Caco-2 (cell line): ENCODE measurements around the gene ANO4. TPM values are rescaled to one million over a fixed set of nuclear protein-coding genes. Genes with fewer than 3 reads are reported as not detected.

ENCODE experiments used
- BruUV-seq: library from RNA; stranded (reverse); fragments of 400-500 nt; replicated peaks from 2 replicates; lab custom pipeline; 2021; lab: Mats Ljungman, UMichigan
- CTCF ChIA-PET: fragments of 300-600 bp; sonication (Branson Sonifier 250); formaldehyde crosslinking; loops from one replicate; lab custom pipeline; 2022; ENCODE audit warnings: antibody characterized with exemption; lab: Charles Lee
- POLR2A ChIA-PET: fragments of 300-600 bp; sonication (Branson Sonifier 250); formaldehyde crosslinking; loops from one replicate; lab custom pipeline; 2022; ENCODE audit warnings: antibody characterized with exemption; lab: Charles Lee
- DNase-seq, 2 experiments: peaks; one replicate each; pipeline versions ENCODE4 v3.0.0 to v3.0.0-alpha.2; 2020 to 2022
- H3K27me3 ChIP-seq: replicated peaks from 2 replicates; pipeline ENCODE4 v1.6.0; 2011; ENCODE audit warnings: low read length; ENCODE audit not compliant: control insufficient read depth, insufficient read depth
- H3K36me3 ChIP-seq: 2 replicates; pipeline ENCODE4 v1.5.1; 2011; ENCODE audit warnings: low read length; ENCODE audit not compliant: control insufficient read depth, insufficient read depth
- H3K4me1 ChIP-seq: fragments of 250-450 bp; sonication (Bioruptor Pico); 2 replicates; pipeline ENCODE4 v1.5.1; 2020; ENCODE audit warnings: mild to moderate bottlenecking
- H3K4me3 ChIP-seq: 2 replicates; pipeline ENCODE4 v1.5.1; 2011; ENCODE audit warnings: low read depth, mild to moderate bottlenecking, control low read depth, low read length
- H3K9me3 ChIP-seq: fragments of 250-450 bp; sonication (Bioruptor Pico); 2 replicates; pipeline ENCODE4 v1.5.1; 2020; ENCODE audit warnings: mild to moderate bottlenecking, moderate library complexity
- H3K27ac Mint-ChIP-seq: one replicate; pipeline ENCODE4 v1.8.0; 2022; ENCODE audit warnings: mixed read lengths; ENCODE audit not compliant: unreplicated experiment
- H3K27me3 Mint-ChIP-seq: one replicate; pipeline ENCODE4 v1.8.0; 2022; ENCODE audit warnings: mixed read lengths; ENCODE audit not compliant: insufficient read depth, unreplicated experiment
- H3K36me3 Mint-ChIP-seq: one replicate; pipeline ENCODE4 v1.8.0; 2022; ENCODE audit warnings: mild to moderate bottlenecking, mixed read lengths; ENCODE audit not compliant: insufficient read depth, unreplicated experiment
- H3K4me1 Mint-ChIP-seq: one replicate; pipeline ENCODE4 v1.8.0; 2022; ENCODE audit warnings: low read depth, mixed read lengths; ENCODE audit not compliant: unreplicated experiment
- H3K4me3 Mint-ChIP-seq: one replicate; pipeline ENCODE4 v1.8.0; 2022; ENCODE audit warnings: mild to moderate bottlenecking, moderate library complexity, mixed read lengths; ENCODE audit not compliant: unreplicated experiment
- H3K9me3 Mint-ChIP-seq: one replicate; pipeline ENCODE4 v1.8.0; 2022; ENCODE audit warnings: mixed read lengths; ENCODE audit not compliant: unreplicated experiment
- CTCF ChIP-seq, 2 experiments: fragments of 200-600 bp in 1 of 2; IDR thresholded peaks; 1 replicate in 1 of 2; 2 replicates in 1 of 2; pipeline versions ENCODE4 v1.5.1 to v1.8.0; 2011 to 2022; ENCODE audit warnings: antibody characterized with exemption in 1 of 2, control low read depth in 1 of 2, inconsistent platforms in 1 of 2, low read depth in 1 of 2, low read length in 1 of 2, mild to moderate bottlenecking in 1 of 2, moderate library complexity in 1 of 2; ENCODE audit not compliant: insufficient read depth in 1 of 2, severe bottlenecking in 1 of 2, unreplicated experiment in 1 of 2
- intact Hi-C: fragments of 100-400 bp; cut with micrococcal nuclease; formaldehyde crosslinking; loops from one replicate; pipeline ENCODE4 v1.10.0; 2022; ENCODE audit not compliant: unreplicated experiment
- total RNA-seq: library from RNA; stranded (reverse); gene quantifications from 2 replicates; pipeline ENCODE4 v1.2.3, GENCODE V29; 2022

ANO4 gene
- total RNA-seq, 1 experiment from 2014 or later, result 0.09 TPM

DNA sequence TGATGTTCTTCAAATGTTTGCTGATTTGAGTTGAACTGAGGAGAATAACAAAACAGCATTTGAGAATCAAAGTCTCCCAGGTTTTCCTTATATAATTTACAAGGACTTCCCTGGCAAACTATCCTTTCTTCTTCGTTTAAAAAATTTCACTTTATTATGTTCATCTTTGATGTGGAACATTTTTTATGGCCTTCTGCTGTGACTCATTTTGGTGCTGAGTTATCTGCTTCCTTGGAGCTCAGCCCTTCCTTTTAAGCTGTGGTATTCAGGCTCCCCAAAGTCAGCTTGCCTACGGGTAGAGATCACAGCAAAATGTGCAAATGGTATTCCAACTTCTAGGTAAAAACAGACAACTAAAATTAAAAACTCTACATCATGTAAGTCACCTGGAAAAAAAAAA is 1.4 kb upstream of the ANO4 start:
- intact Hi-C loops, result no loop called here
- no peak for TF ChIP-seq CTCF (IDR thresholded peaks at IDR 0.05; ENCODE audit: insufficient read depth in 1 of 2, low read depth in 1 of 2, low read length in 1 of 2, severe bottlenecking in 1 of 2, unreplicated experiment in 1 of 2)
- Histone ChIP-seq H3K4me3 (no peak overlapping the region), H3K4me1 (no peaks in the 10 kb centered on the region), H3K9me3 (no peaks in the 10 kb centered on the region), H3K27me3 (no peaks in the 10 kb centered on the region; the same call in 1 of the 2 replicates), H3K36me3 (no peaks in the 10 kb centered on the region)
- BruUV-seq, result no TSS peak
- H3K27me3 Mint-ChIP-seq, result peaks cover 10% of the 10 kb centered on the region
- H3K9me3 Mint-ChIP-seq, result no peaks in the 10 kb centered on the region
- ChIA-PET CTCF (no interaction called here), POLR2A (no interaction called here)
- no peak for DNase-seq
- H3K36me3 Mint-ChIP-seq, result no peaks in the 10 kb centered on the region
- no peaks in the 10 kb centered on the region for H3K4me1 Mint-ChIP-seq
- H3K4me3 Mint-ChIP-seq, result no peak overlapping the region
- H3K27ac Mint-ChIP-seq, result no peak overlapping the region

GRCh38 chr12:100795174-100795799 is 711 bp downstream of the ANO4 start:
- ChIA-PET CTCF (no interaction called here), POLR2A (no interaction called here)
- intact Hi-C loops, result no loop called here
- no peak overlapping the region for H3K27ac Mint-ChIP-seq
- H3K4me1 Mint-ChIP-seq, result no peaks in the 10 kb centered on the region
- no peak for DNase-seq
- no peak for TF ChIP-seq CTCF (IDR thresholded peaks at IDR 0.05; ENCODE audit: insufficient read depth in 1 of 2, low read depth in 1 of 2, low read length in 1 of 2, severe bottlenecking in 1 of 2, unreplicated experiment in 1 of 2)
- H3K4me3 Mint-ChIP-seq, result no peak overlapping the region
- no TSS peak for BruUV-seq
- Histone ChIP-seq H3K4me3 (no peak overlapping the region), H3K27me3 (no peaks in the 10 kb centered on the region; the same call in 1 of the 2 replicates), H3K4me1 (no peaks in the 10 kb centered on the region), H3K9me3 (no peaks in the 10 kb centered on the region), H3K36me3 (no peaks in the 10 kb centered on the region)
- H3K36me3 Mint-ChIP-seq, result no peaks in the 10 kb centered on the region
- peaks cover 12% of the 10 kb centered on the region for H3K27me3 Mint-ChIP-seq
- no peaks in the 10 kb centered on the region for H3K9me3 Mint-ChIP-seq

DNA sequence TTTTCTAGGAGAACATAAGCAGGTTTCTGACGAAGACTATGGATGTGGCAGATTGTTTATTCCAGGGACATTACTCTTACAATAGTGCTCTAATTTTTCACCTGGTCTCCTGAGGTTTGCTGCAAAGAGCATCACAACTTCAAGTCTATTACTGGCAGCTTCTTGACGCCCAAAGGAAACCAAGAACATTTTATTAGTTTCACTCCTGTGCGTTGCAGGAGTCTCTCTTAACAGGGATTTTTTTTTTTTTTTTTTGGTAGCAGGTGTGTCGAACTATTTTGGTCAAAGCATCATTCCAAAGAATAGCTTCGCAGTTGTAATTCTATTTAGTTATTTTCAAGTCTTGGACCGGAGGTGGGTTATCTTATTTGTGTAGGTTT is 1.2 kb downstream of the ANO4 start:
- Mint-ChIP-seq H3K4me1 (no peaks in the 10 kb centered on the region), H3K9me3 (no peaks in the 10 kb centered on the region), H3K4me3 (no peak overlapping the region), H3K27me3 (peaks cover 12% of the 10 kb centered on the region), H3K27ac (no peak overlapping the region), H3K36me3 (no peaks in the 10 kb centered on the region)
- no peak overlapping the region for H3K4me3 ChIP-seq
- H3K9me3 ChIP-seq, result no peaks in the 10 kb centered on the region
- no peaks in the 10 kb centered on the region for H3K4me1 ChIP-seq
- no peak for DNase-seq
- intact Hi-C loops, result no loop called here
- BruUV-seq, result no TSS peak
- H3K27me3 ChIP-seq, result no peaks in the 10 kb centered on the region; the same call in 1 of the 2 replicates
- no peak for TF ChIP-seq CTCF (IDR thresholded peaks at IDR 0.05; ENCODE audit: insufficient read depth in 1 of 2, low read depth in 1 of 2, low read length in 1 of 2, severe bottlenecking in 1 of 2, unreplicated experiment in 1 of 2)
- no peaks in the 10 kb centered on the region for H3K36me3 ChIP-seq
- ChIA-PET POLR2A (no interaction called here), CTCF (no interaction called here)
